ENCODE results near the gene RBM45.

The RBM45 gene

GRCh38 chr2:178106053-178106452 is 6.2 kb upstream of the RBM45 start:
- H3K4me3 ChIP-seq (replicated peaks; ENCODE audit: low read depth, low read length), result no peak overlapping the region
- no peak for DNase-seq (ENCODE audit: extremely low read depth, low read depth)
- TF ChIP-seq CTCF (IDR thresholded peaks at IDR 0.05; ENCODE audit: low read depth, low read length, missing control alignments), result no peak

GRCh38 chr2:178108176-178108575 is 4.1 kb upstream of the RBM45 start:
- H3K4me3 ChIP-seq (replicated peaks; ENCODE audit: low read depth, low read length), result no peak overlapping the region
- no peak for DNase-seq (ENCODE audit: extremely low read depth, low read depth)
- TF ChIP-seq CTCF (IDR thresholded peaks at IDR 0.05; ENCODE audit: low read depth, low read length, missing control alignments), result no peak

GRCh38 chr2:178109813-178110212 is 2.4 kb upstream of the RBM45 start:
- H3K4me3 ChIP-seq (replicated peaks; ENCODE audit: low read depth, low read length), result no peak overlapping the region
- peak; percentile 43 for TF ChIP-seq CTCF (IDR thresholded peaks at IDR 0.05; ENCODE audit: low read depth, low read length, missing control alignments)
- DNase-seq (ENCODE audit: extremely low read depth, low read depth), result peak; percentile 15

- no peak overlapping the region for H3K4me3 ChIP-seq (replicated peaks; ENCODE audit: low read depth, low read length)
- no peak for DNase-seq (ENCODE audit: extremely low read depth, low read depth)
- no peak for TF ChIP-seq CTCF (IDR thresholded peaks at IDR 0.05; ENCODE audit: low read depth, low read length, missing control alignments)
Measured at GRCh38 chr2:178110681-178111080, 1.6 kb upstream of the RBM45 start.

- no peak overlapping the region for H3K4me3 ChIP-seq (replicated peaks; ENCODE audit: low read depth, low read length)
- TF ChIP-seq CTCF (IDR thresholded peaks at IDR 0.05; ENCODE audit: low read depth, low read length, missing control alignments), result no peak
- no peak for DNase-seq (ENCODE audit: extremely low read depth, low read depth)
Measured at GRCh38 chr2:178111743-178112142, 494 bp upstream of the RBM45 start.

- TF ChIP-seq CTCF (IDR thresholded peaks at IDR 0.05; ENCODE audit: low read depth, low read length, missing control alignments), result no peak
- DNase-seq (ENCODE audit: extremely low read depth, low read depth), result no peak
- no peak overlapping the region for H3K4me3 ChIP-seq (replicated peaks; ENCODE audit: low read depth, low read length)
Measured at GRCh38 chr2:178114462-178114861, 2.2 kb downstream of the RBM45 start.

- TF ChIP-seq CTCF (IDR thresholded peaks at IDR 0.05; ENCODE audit: low read depth, low read length, missing control alignments), result no peak
- DNase-seq (ENCODE audit: extremely low read depth, low read depth), result no peak
- no peak overlapping the region for H3K4me3 ChIP-seq (replicated peaks; ENCODE audit: low read depth, low read length)
Measured at GRCh38 chr2:178115271-178115670, 3.0 kb downstream of the RBM45 start.
